Activated CD8-positive, alpha-beta memory T cell treated with anti-CD3 and anti-CD28 coated beads for 1 hour (primary cell): ENCODE measurements around the gene CDHR3.
A peak's percentile ranks its signal among the peaks of the same experiment; 100 is the strongest.

Experiments used
- DNase-seq, 2 donors: peaks; one replicate each; pipeline ENCODE4 v3.0.0-alpha.2; 2020; ENCODE audit warnings: low read depth in 1 of 2; ENCODE audit errors: extremely low read depth in 1 of 2

The CDHR3 gene

DNA sequence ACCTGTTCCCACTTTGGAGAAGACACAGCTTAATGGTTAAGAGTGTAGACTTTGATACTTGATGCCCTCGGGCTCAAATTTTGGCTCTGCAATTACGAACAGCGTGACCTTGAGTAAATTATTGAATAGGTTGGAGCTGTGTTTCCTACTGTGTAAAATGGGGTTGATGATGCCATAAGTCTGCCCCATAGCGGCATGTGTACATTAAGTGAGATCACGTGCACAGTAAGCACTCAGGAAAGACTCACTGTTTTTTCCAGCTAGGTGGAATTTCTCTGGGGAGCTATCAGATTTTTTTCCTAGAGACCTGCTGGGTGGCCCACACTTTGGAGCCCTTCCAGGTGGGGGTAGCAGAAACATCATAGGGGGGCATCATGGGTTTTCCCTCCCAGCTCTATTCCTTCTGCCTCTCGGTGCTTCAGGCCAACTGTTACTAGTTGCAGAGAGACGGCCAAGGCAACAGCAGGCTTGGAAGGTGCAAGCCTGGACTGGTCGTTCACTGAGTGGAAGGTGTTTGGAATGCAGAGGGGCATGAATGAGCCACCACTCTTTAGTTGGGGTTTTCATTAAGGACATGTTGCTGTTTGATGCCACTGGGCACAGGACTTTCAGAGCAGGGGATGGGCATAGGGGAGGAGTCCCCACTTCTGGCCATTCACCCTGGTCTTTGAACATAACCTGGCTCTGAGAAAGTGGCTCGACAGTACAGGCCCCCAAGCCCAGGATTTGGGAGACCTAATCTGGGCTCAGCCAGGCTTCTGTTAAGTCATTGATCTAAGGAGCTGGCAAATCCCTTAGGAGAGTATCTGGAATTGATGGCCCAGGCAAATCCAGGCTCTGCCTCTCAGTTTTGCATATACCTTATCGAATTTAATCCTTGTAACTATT lies 85.0 kb downstream of the CDHR3 start:
- DNase-seq, result no peak

GRCh38 chr7:106048706-106049020 lies 85.6 kb downstream of the CDHR3 start:
- DNase-seq, result no peak

DNA sequence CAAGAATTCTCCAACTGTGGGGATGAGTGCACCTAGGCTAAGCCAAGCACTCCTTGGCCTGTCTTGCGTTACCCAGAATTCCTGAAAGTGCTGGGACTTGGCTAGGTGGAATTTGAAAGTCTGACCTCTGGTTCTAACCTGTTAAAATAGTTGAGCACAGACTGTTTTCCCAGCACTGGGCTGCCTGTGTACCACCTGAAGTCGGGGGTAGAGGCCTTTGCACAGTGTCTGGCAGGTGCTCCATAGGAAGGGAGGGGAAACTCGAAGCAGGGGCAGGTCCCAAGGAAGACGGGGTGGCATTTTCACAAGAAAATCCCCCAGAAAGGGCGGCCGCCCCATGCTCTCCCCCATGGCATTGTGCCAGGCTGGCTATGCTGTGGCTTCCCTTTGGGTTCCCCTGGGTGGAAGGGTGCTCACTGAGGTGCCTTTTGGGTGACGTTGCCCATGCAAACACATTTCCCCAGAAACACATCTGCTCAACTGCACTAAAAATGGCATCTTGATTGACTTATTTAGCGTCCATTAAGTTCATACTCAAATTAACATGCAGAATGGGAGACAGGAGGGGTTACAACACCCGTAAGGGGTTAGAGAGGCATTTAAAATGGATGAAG lies 86.2 kb downstream of the CDHR3 start:
- DNase-seq, result no peak

- no peak for DNase-seq
Measured at GRCh38 chr7:106050002-106050745, 87.1 kb downstream of the CDHR3 start.

- DNase-seq, result no peak
Measured at GRCh38 chr7:106050746-106051117, 87.7 kb downstream of the CDHR3 start.

DNA sequence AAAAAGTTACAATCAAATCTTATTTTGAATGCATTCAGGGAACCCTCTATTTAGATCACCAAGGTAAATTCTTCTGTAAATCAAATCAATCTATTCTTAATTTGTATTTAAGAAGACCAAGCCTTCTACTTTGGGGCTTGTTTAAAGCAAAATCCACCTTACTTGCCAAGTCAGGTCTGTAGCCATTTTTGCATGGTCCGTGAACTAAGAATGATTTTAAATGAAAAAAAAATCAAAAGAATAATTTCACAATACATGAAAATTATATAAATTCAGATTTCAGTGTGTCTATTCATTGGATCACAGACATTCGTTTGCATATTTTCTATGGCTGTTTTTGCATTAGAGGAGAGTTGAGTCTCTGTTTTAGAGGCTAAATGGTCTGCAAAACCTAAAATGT lies 89.6 kb downstream of the CDHR3 start:
- DNase-seq, result no peak

GRCh38 chr7:106053109-106053508 lies 90.0 kb downstream of the CDHR3 start:
- no peak for DNase-seq

DNA sequence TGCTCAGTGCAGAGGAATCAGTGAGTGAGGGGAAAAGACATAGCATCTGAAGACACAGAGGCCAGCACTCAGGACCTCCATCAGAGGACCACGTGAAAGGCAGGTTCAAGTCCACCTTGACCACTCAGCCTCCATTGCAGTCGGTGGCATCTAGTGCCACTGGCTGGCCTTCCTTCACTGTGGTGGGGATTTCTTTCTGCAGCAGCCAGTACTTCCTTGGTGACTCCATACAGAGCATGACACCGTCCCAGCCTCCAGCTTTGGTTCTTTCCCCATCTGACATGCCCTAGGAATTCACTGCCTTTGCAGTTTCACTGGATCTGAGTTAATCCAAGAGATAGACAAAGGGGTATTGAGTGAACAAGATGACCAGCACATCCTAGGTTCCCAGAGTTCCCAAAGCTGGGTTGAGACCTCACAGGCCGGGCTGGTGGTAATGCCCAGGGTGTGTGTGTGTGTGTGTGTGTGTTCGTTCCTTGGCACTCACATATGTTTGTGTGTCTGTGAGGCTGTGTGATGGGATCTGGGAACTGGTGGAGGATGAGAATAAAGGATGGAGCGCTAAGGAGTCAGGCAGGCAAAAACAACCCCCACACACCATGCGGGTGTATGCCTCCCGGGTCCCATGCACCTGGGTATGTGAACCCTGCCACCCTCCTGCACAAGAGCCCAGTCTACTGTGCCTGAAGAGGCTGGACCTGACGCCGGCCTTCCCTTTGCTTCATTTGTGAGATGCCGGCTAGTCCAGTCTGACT lies 91.3 kb downstream of the CDHR3 start:
- no peak for DNase-seq

DNA sequence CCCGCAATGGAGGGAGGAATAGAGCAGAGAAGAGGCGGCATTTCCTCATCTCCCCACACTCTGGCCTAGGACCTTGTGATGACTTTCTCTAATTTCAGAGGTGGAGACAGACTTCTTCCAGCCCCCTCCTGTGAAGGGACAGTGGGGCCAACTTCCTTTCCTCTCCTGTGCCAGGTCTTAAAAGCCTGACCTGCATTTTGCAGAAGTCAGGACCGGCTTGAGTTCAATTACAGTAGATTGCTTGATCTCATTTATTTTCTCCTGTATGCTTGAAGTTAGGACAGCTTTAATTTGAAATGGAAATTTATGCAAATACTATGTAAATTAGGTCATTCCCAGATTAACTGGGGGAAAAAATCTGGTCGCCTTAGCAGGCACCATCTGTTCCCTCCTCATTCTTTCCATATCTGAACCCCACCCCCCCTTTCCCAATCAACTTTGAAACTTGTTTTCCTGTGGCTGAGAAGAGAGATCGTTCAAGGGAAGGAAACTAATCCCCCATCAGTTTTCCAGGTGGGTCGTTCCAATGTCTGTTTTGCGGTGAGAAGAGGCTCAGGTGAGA lies 92.0 kb downstream of the CDHR3 start:
- DNase-seq, result no peak

DNA sequence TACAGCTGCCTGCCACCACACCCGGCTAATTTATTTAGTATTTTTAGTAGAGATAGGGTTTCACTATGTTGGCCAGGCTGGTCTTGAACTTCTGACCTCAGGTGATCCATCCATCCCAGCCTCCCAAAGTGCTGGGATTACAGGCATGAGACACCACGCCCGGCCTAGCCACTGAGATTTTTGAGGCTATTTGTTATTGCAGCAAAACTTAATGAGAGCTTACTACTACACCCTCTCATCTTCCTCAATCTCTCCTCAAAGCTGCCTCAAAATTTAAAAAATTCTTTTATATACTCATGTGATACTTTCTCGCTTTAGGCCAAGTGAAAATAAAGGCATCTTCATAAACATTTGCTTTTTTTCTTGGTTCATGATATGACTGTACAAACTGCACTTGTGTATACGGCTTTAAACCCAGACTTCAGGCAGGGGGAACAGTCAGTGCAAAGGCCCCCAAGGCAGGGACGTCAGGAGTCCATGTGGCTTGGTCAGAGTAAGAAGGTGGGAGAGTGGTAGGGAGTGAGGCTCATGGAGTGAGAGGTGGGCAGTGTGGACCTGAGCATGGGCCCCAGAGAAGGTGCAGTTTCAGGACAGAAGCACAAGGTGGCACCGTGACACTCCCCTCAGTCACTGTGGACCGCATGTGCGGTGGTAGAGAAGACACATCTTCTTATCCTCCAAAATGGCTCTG lies 93.6 kb downstream of the CDHR3 start:
- peak in 1 of 2 donors; percentile 44 for DNase-seq

- no peak for DNase-seq
Measured at GRCh38 chr7:106057204-106057961, 94.3 kb downstream of the CDHR3 start.

DNA sequence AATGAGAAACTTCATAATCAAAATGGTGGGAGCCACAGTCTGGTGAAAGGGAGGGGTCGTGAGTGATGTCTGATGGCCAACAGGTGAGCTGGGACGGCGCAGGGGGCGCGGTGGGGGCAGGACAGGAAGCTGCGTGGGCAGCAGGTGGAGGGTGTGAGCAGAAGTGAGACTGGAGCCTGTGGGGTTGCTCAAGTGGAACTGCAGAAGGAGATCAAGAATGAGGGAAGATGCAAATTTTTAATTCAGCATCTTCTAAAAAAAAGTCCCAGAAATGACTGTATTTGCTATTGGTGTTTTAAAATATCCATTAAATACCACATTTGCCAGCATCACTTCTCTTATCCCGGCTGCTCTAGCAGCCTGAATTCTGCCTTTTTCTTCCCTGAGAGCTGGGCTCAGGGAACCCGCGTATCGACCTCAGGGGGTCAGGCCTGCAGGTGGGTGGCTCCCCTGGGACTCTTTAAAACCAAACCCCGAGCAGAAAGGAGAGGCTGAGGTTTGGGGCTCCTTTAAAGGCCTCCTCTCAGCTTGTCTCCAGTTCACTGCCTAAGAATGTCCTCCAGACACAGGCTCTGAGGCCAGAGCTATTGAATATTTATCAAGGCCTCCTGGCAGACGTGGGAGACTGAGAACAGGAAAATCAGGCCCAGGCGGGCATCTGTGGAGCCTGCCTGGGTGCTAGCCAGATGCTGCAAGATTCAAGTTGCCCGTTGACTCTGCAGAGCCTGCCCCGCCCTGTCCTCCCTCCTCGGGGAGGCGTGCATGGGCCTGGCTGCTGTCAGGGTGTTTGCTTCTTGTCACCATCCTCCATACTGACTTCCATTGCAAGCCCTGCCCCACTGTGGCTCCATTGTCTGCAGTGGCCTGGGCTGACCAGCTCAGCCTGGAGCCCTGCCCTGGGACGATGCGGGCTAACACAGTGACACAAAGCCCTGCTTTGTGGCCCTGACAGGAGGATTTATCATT lies 95.2 kb downstream of the CDHR3 start:
- DNase-seq, result no peak

DNA sequence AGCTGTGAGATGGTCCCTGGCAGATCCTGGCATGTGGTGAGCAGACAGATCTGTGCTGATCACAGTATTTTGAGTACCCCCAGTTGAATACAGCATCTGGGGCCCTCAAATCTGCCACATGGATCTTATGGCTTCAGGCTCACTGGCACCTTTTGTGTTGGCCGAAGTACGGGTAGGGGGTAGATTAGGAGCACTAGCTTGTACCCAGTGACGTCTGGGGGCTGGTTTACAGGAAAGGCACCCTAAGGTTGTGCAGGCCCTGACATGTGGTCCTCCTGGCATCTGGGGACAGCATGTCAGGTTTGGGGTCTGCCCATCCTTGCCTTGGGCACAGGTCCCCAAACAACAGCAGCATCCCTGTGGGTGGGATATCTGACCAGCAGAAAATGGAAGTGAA lies 95.9 kb downstream of the CDHR3 start:
- DNase-seq, result no peak

- no peak for DNase-seq
Measured at GRCh38 chr7:106059556-106059955, 96.5 kb downstream of the CDHR3 start.

GRCh38 chr7:106060394-106060920 lies 97.4 kb downstream of the CDHR3 start:
- no peak for DNase-seq

DNA sequence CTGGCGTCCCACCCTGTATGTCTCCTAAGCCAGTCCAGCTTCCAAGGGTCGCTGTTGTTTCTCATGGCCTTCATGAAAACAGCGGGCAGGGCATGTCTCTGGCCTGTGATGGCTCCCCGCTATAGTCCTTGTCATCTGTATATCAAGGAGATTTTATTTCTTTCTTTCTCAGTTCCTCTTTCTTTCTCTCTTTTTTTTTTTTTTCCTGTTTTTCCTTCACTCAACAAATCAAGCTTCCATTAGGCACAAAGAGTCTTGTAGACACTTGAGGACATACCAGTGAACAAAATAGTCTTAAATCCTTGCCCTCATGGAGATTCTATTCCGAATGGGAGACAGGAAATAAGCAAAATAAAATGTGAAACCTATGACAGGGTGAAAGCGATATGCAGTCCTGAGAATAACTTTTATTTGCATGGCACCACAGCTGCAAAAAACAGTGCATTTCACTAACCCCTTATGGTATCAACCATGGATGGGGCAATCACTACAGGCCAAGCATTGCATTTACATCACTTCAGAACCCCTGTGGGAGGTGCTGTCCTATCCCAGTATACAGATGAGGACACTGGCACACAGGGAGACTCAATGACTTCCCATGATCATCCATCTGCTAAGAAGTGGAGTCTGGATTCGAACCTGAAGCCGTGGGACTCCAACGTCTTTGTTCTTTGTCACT lies 98.4 kb downstream of the CDHR3 start:
- DNase-seq, result no peak

DNA sequence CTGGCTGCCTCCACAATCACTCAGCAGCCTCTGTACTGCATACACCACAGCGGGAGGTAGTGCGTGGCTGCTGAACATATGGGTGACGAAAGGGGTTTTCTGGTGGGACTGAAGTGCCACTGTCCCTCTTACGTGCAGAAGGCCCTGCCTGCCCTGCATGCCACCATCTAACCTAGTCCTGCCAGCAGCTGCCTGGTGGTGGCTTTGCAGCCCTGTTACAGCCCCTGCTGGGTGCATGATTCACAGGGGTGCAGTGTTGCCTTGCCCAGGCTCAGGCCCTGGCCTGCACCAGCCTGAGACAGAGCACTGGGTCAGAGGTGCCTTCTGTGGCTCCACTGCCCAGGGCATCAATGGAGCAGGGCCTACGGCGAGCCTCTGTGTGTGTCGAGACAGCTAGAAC lies 98.9 kb downstream of the CDHR3 start:
- DNase-seq, result no peak

DNA sequence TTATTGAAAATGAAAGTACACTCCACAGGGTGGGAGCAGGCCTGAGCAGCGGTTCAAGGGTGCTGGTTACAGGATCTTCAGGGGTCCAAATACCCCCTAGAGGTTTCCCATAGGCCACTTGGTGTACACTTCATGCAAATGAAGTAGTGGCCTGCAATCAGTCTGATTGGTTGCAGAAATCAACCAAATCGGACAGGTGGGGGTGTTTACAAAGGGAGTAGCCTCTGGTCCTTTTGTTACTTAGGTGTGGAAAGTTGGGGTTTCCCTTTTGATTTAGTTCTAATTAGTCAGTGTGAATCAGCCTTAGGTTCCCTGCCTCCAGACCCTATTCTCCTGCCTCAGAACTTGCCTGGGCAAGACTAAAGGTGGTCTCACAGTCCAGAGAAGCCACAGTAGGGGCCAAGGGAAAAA lies 99.5 kb downstream of the CDHR3 start:
- no peak for DNase-seq
